Activated naive CD4-positive, alpha-beta T cell treated with Interleukin-2 at 50 U/mL for 16 hours (primary cell): ENCODE results near the gene VKORC1.
"Not testable (repeated sequence)": the region's sequence is repeated elsewhere in the genome, so short reads cannot be mapped to it uniquely, and the experiment has no call there.

Source experiments
- DNase-seq: peaks from one replicate; pipeline ENCODE4 v3.0.0-alpha.2; 2020

The VKORC1 gene

GRCh38 chr16:31094424-31095120 is at the start of gene VKORC1:
Gene VKORC1, minus strand, starts transcription at chr16:31094797. Its CDS starts 68 bp downstream, at chr16:31094729.
- DNase-seq = peak; percentile 90

- no peak for DNase-seq
These were observed 49.1 kb upstream of the VKORC1 start for GRCh38 chr16:31143694-31144148.

- DNase-seq = no peak
These were observed 48.6 kb upstream of the VKORC1 start for GRCh38 chr16:31143011-31143693.

- DNase-seq = peak; percentile 98
These were observed 47.8 kb upstream of the VKORC1 start for GRCh38 chr16:31142109-31143010.

GRCh38 chr16:31141489-31142108 is 47.0 kb upstream of the VKORC1 start:
- peak; percentile 4 for DNase-seq

- not testable (repeated sequence) for DNase-seq
These were observed 46.5 kb upstream of the VKORC1 start for GRCh38 chr16:31141071-31141469.

GRCh38 chr16:31138621-31139578 is 44.3 kb upstream of the VKORC1 start:
- no peak for DNase-seq

- DNase-seq = not testable (repeated sequence)
These were observed 42.4 kb upstream of the VKORC1 start for GRCh38 chr16:31136822-31137499.

- DNase-seq = no peak
These were observed 41.7 kb upstream of the VKORC1 start for GRCh38 chr16:31136287-31136662.

- DNase-seq = no peak
These were observed 41.1 kb upstream of the VKORC1 start, which contains the start of gene PRSS8 for GRCh38 chr16:31135535-31136286. Gene PRSS8, minus strand, starts transcription at chr16:31135727. Its CDS starts 229 bp downstream, at chr16:31135498.

- no peak for DNase-seq
These were observed 40.3 kb upstream of the VKORC1 start for GRCh38 chr16:31134625-31135534.

GRCh38 chr16:31134091-31134571 is 39.5 kb upstream of the VKORC1 start:
- DNase-seq = no peak

- no peak for DNase-seq
These were observed 38.5 kb upstream of the VKORC1 start for GRCh38 chr16:31133046-31133501.

- no peak for DNase-seq
These were observed 37.8 kb upstream of the VKORC1 start for GRCh38 chr16:31132303-31132979.

GRCh38 chr16:31131841-31132271 is 37.3 kb upstream of the VKORC1 start:
- no peak for DNase-seq

- no peak for DNase-seq
These were observed 36.8 kb upstream of the VKORC1 start for GRCh38 chr16:31131416-31131815.

- no peak for DNase-seq
These were observed 36.3 kb upstream of the VKORC1 start for GRCh38 chr16:31130899-31131298.

GRCh38 chr16:31130336-31130891 is 35.8 kb upstream of the VKORC1 start:
- no peak for DNase-seq
